CD4-positive, alpha-beta T cell treated with Interleukin-4 for 4 hours (primary cell): ENCODE results near the gene SYF2.

Source experiments
- DNase-seq: peaks from one replicate; pipeline ENCODE4 v3.0.0-alpha.2; 2020

SYF2 gene

DNA sequence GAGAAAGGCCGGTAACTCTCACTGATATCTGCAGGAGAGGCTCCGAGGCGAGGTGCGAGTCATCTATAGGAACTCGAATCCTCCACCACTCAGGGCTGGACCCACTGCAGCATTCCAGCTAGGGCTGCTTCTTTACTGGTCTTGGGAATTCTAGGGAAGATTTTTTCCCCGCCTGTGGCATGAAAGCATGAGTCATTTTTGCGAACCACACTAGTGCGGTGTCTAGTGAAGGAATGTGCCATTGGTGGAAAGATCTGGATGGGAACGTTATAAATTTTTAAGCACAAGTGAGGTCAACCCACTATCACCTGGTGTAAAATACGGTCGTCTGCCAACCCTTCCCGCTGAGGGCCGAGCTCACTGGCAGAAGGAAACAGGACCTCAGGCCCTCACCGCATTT, 49.7 kb downstream of the SYF2 start:
- DNase-seq: no peak

DNA sequence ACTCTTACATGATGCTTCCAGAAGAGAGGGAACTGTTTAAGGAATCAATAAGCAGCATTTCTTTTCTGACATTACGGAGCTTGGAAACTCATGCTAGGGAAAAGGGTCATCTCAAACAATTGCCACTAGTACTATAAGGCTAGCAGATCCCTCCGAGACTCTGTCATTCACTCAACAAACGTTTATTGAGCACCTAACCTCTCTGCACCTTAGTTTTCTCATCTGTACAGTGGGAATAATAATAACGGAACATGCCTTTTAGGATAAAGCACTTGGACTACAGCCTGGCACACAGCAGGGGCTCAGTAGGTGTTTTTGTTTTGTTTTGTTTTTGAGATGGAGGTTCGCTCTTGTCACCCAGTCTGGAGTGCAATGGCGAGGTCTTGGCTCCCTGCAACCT, 51.3 kb downstream of the SYF2 start:
- DNase-seq: no peak

GRCh38 chr1:25178917-25179561, 53.3 kb downstream of the SYF2 start:
- no peak for DNase-seq

GRCh38 chr1:25174730-25175612, 57.3 kb downstream of the SYF2 start:
- no peak for DNase-seq

DNA sequence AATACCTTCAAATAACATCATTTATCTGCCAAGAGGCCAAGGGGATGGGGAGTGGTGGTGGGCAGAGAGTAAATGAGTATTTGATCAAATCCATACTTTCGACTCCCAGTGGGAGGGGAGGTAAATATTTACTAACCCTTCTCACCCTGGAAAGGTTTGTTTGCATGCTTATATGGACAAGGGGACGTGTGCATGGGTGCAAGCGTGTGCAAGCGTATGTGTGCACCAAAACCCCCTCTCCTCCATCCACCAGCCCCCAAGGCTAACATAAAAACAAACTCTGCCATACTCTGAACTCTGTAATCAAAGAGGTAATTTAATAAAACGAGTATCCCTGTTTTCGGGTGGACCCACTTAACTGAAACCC, 58.0 kb downstream of the SYF2 start:
- no peak for DNase-seq

DNA sequence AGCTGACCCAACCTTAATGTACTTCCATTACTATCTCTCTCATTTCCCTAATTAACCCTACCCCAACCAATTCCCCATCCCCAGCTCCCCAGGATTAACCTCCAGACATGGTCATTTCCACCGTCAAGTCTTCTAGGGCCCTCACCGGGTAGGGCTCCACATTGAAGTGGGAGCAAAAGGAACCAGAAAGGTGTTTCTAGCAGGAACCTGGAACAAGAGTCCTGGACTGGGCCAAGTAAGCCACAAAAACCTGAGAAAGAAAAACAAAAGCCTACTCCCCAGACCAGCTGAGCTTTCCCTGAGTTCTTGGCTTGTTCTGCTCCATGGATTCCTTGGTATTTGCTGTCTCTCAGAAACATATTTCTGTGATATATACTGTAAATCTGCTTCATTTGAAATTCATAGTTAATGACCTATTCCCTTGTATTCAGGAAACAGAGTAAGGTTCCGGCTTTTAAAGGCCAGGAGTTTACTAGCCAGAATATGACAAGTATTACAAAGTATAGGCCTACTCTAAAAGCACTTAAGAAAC, 58.4 kb downstream of the SYF2 start:
- DNase-seq: no peak
